ENCODE data around the gene RAB31. TPM values are rescaled to one million over a fixed set of nuclear protein-coding genes. Genes with fewer than 3 reads are reported as not detected.

The RAB31 gene
- total RNA-seq, 1 experiment from 2014 or later = 118 TPM

GRCh38 chr18:9697121-9697520, 11.0 kb upstream of the RAB31 start:
- intact Hi-C loops (cut with micrococcal nuclease; ENCODE audit: unreplicated experiment) (no loop called here), in situ Hi-C loops (cut with HindIII; ENCODE audit: low pct_unique_long_range_greater_than_20kb, low sequenced_read_pairs) (no loop called here)
- H3K36me3 ChIP-seq (ENCODE audit: control insufficient read depth, insufficient read depth, low read length) = no peaks in the 10 kb centered on the region
- no peak for DNase-seq (ENCODE audit: low read depth, low spot score)
- ChIA-PET CTCF (no interaction called here), POLR2A (no interaction called here)
- H3K4me1 ChIP-seq (ENCODE audit: control insufficient read depth, insufficient read depth, low read length) = peaks cover 7% of the 10 kb centered on the region
- H3K27ac ChIP-seq (ENCODE audit: low read length) = no peak overlapping the region
- ATAC-seq = no peak
- no peak overlapping the region for H3K4me3 ChIP-seq (ENCODE audit: low read depth in 2 of 2, low read length in 2 of 2)
- H3K27me3 ChIP-seq (ENCODE audit: control insufficient read depth, insufficient read depth, low read length) = no peaks in the 10 kb centered on the region
- BruUV-seq (replicated peaks) = no TSS peak
- no peak for TF ChIP-seq TCF7L2 (IDR thresholded peaks at IDR 0.05; ENCODE audit: low read depth, low read length)
- no peak for TF ChIP-seq REST (IDR thresholded peaks at IDR 0.05; ENCODE audit: insufficient read depth in 1 of 2, low read depth in 2 of 2, low read length in 1 of 2)
- TF ChIP-seq CTCF (IDR thresholded peaks at IDR 0.05) = no peak
- TF ChIP-seq SIN3A (IDR thresholded peaks at IDR 0.05; ENCODE audit: borderline replicate concordance, insufficient read depth, low read depth, low read length) = no peak
- TF ChIP-seq POLR2AphosphoS5 (IDR thresholded peaks at IDR 0.05; ENCODE audit: low read depth, low read length) = no peak
- H3K9me3 ChIP-seq (ENCODE audit: control insufficient read depth, insufficient read depth, low read depth, low read length) = no peaks in the 10 kb centered on the region

- BruUV-seq (replicated peaks) = no TSS peak
- ATAC-seq = no peak
- H3K4me1 ChIP-seq (ENCODE audit: control insufficient read depth, insufficient read depth, low read length) = peaks cover 7% of the 10 kb centered on the region
- no peak for DNase-seq (ENCODE audit: low read depth, low spot score)
- no peaks in the 10 kb centered on the region for H3K9me3 ChIP-seq (ENCODE audit: control insufficient read depth, insufficient read depth, low read depth, low read length)
- H3K27ac ChIP-seq (ENCODE audit: low read length) = no peak overlapping the region
- ChIA-PET CTCF (no interaction called here), POLR2A (no interaction called here)
- no peak overlapping the region for H3K4me3 ChIP-seq (ENCODE audit: low read depth in 2 of 2, low read length in 2 of 2)
- in situ Hi-C loops (cut with HindIII; ENCODE audit: low pct_unique_long_range_greater_than_20kb, low sequenced_read_pairs) = no loop called here
- no peaks in the 10 kb centered on the region for H3K36me3 ChIP-seq (ENCODE audit: control insufficient read depth, insufficient read depth, low read length)
- no peaks in the 10 kb centered on the region for H3K27me3 ChIP-seq (ENCODE audit: control insufficient read depth, insufficient read depth, low read length)
- intact Hi-C loops (cut with micrococcal nuclease; ENCODE audit: unreplicated experiment) = no loop called here
- no peak for TF ChIP-seq SIN3A (IDR thresholded peaks at IDR 0.05; ENCODE audit: borderline replicate concordance, insufficient read depth, low read depth, low read length)
- no peak for TF ChIP-seq CTCF (IDR thresholded peaks at IDR 0.05)
- TF ChIP-seq TCF7L2 (IDR thresholded peaks at IDR 0.05; ENCODE audit: low read depth, low read length) = no peak
- no peak for TF ChIP-seq POLR2AphosphoS5 (IDR thresholded peaks at IDR 0.05; ENCODE audit: low read depth, low read length)
- TF ChIP-seq REST (IDR thresholded peaks at IDR 0.05; ENCODE audit: insufficient read depth in 1 of 2, low read depth in 2 of 2, low read length in 1 of 2) = no peak
Measured at GRCh38 chr18:9698497-9698896, 9.6 kb upstream of the RAB31 start.
